ENCODE results near the gene C12orf57. TPM values are rescaled to one million over a fixed set of nuclear protein-coding genes. Genes with fewer than 3 reads are reported as not detected.

The C12orf57 gene
- total and polyA plus RNA-seq, 2 of the 8 experiments (the other 6 are each of a cell fraction or from before 2014, with no cell fraction given), result 174 to 993 TPM

GRCh38 chr12:6917491-6918231 is 26.2 kb upstream of the C12orf57 start (continued):
- TF ChIP-seq CHD2 (IDR thresholded peaks at IDR 0.05; ENCODE audit: low read length), result no peak
- no peak for TF ChIP-seq YY1 (IDR thresholded peaks at IDR 0.05; ENCODE audit: low read depth, low read length)

Data from H1 (cell line).